Activated CD4-positive, alpha-beta T cell treated with anti-CD3 and anti-CD28 coated beads for 1 hour (primary cell): ENCODE data around the gene CLPTM1L.
"Not testable (repeated sequence)": the region's sequence is repeated elsewhere in the genome, so short reads cannot be mapped to it uniquely, and the experiment has no call there.

Source experiments
- DNase-seq: peaks from one replicate; pipeline ENCODE4 v3.0.0-alpha.2; 2020

The CLPTM1L gene

DNA sequence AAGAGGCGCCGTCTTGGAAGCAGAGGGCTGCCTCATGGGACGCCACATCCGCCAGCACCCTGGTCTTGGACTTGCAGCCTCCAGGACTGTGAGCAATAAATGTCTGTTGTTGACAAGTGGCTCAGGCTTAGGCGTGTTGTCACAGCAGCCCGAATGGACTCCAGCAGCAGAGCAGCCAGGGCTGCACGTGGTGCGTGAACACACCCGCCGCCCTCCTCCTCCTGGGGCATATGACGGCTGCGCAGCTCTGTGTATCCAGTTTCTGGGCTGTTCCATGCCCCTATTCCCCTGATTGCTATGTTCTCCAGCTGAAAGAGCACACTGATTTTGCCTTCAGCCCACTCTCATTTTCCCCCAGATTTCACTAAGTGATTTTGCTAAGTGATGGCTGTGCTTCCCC lies 36.0 kb upstream of the CLPTM1L start:
- DNase-seq, result no peak

DNA sequence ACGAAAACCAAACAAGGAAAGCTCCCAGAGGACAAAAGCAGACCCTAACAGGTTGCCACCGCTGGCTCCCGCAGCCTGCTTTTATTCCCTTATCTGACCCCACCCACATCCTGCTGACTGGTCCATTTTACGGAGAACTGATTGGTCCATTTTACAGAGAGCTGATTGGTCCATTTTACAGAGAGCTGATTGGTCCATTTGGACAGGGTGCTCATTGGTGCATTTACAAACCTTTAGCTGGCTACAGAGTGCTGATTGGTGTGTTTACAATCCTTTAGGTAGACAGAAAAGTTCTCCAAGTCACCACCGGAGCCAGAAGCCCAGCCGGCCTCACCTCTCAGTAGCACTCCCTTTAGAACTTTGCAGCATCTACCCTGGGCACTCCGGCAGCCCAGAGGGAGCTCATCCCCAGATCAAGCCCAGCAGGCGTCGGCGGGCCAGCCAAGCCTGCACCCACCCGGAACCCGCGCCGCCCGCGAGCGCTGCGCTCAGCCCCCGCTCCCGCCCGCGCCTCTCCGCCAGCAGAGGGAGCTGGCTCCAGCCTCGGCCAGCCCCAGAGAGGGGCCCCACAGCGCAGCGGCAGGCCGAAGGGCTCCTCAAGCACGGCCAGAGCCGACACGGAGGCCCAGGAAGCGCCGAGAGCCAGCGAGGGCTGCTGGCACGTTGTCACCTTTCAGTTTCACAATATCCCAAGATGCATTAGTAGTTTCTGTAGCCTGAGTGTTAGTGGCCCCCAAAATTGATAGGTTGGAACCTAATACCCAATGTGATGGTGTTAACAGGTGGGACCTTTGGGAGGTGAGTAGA lies 35.3 kb upstream of the CLPTM1L start:
- DNase-seq, result peak; percentile 41

DNA sequence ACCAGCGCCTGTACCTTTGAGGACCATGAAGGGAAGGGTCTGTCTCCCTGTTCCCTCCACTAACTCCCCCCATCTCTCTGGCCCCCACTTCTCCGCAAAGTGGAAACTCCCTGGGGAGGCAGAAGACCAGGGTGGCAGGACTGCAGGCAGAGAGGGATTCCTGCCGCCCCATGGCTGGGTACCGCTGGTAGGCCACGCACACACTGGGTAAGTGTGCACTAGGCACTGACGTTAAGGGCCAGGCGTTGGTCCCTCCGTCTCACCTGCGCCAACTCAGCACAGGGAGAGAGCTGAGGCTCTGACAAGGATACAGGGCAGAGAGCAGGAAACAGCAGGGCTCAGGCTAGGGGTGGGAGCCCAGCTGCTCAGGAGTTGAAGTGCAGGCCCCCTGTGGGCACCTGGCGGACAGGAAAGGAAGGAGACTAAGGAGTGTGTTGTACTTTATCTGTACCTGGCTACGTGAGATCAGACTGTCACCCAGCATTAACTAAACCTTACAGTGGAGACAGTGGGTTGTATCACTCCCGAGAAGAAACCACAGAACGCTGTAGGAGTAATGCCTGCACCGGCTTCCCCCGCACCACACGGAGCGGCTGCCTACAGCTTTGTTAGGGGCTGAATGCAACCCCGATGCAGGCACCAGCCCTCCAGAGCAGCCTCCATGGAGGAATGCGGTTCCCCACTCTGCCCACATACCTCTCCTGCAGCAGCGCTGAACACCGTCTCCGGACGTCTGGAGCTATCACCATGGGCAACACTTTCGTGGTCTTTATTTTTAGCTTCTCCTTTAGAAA lies 34.2 kb upstream of the CLPTM1L start:
- DNase-seq, result no peak

DNA sequence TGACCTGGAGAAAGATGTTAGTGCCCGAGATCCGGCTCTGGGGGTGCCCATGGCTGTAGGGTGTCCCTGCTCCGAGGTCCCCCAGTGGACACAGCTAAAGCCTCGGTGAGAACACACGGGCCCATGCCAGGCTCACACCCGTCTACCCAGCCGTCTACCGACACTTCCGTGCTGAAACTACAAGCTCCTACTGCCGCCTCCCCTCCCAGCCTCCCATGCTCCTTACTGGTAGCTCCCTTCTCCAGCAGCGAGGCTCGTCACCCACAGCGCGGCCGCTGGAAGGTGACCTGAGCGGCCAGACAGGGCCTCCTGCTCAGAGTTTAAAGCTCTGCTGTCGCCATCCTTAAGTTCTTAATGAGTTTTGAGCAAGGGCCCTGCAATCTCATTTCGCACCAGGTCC lies 33.2 kb upstream of the CLPTM1L start:
- no peak for DNase-seq

DNA sequence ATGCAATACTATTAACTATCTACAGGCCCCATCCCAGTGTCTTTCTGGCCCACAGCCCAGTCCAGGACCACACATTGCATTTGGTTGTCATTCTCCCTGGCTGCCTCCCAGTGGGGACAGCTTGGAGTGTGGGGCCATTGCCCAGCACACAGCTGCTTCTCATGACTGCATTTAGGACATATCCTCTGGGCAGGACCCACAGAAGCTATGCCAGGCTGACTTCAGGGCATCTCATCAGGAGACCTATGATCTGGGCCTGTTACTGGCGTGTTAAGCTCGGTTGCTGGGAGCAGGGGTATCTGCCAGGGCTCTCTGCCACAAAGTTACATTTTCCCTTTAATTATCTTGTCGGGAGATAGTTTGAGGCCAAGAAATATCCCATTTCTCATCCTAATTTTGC lies 32.1 kb upstream of the CLPTM1L start:
- DNase-seq, result no peak

DNA sequence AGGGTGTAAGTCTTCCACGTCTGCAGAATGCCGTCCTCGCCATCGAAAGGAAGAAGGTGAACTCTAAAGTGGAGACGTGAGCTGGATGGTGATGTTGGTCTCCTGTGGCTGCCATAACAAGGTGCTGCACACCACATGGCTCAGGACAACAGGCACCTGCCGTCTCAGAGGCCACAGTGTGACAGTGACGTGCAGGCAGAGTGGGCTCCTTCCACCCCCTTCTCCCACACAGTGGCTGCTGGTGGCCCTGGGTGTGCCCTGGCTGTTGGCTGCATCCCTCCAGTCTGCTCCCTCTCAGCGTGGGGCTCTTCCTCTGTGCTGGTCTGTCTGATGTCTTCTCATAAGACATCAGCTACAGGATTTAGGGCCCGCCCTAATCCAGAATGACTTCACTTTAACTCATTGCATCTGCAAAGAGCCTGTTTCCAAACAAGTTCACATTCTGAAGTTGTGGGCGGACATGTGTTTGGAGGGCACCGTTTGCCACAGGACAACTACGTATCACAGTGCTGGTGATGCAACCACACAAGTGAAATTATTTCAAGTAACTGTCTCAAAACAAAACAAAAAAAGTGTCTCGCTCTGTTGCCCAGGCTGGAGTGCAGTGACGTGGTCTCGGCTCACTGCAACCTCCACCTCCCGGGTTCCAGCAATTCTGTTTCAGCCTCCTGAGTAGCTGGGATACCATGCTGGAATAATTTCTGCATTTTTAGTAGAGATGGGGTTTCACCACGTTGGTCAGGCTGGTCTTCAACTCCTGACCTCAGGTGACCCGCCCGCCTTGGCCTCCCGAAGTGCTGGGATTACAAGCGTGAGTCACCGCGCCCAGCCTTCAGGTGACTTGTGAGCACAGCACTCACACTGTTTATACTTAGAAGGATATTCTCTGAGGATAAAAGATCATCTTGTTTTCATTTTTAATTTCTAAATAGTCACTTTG lies 31.2 kb upstream of the CLPTM1L start:
- DNase-seq, result no peak

DNA sequence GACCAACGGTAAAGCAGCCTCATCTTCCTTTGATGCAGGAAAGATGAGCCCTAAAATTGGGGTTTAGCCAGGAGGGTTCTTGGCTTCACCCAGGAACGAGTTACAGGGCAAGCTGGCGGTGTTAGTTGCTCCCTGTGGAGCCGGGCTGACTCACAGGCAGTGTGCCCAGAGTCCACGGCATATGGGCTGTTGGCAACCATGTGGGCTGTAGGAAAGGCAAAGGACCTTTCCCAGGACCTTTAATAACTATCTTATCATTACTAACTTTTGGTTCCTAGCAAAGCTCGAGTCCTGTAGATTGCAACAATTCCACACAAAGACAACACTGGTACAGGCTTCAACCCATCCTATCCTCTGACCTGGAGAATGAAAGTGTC lies 29.8 kb upstream of the CLPTM1L start:
- DNase-seq, result no peak

DNA sequence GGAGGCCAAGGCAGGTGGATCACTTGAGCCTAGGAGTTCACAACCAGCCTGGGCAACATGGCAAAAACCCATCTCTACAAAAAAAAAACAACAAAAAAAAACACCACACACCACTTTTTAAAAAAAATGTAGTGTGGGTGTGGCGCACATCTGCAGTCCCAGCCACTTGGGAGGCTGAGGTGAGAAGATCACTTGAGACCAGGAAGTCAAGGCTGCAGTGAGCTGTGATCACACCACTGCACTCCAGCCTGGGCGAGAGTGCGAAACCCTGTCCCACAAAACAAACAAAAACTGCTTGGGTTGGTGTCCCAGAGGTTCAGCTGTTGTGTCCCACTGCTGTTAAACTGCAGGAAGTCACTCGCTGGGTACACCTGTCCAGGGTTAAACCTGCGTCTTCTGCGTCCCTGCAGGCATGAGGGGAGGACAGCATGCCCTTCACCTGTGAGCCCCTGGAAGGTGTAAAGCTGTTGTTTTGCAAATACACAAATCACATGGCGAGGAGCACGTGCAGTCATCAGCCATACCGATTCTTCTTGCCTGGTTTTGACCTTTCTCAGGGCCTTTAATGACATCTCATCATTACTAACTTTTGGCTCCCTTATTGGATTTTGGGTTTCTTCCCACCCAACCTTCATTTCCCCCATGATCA lies 29.3 kb upstream of the CLPTM1L start:
- DNase-seq, result no peak

DNA sequence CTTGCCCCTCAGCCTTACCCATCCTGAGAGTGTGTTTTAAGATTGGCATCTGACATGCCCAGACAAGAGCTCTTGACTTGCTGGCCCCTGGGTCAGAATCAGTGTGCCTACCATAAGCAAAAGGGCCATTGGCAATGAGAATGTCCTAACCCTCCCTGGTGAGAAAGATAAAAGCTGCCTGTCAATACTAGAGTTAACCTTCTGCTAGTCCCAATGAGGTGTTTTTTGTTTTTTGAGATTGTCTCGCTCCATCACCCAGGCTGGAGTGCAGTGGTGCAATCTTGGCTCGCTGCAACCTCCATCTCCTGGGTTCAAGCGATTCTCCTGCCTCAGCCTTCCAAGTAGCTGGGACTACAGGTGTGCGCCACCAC lies 27.1 kb upstream of the CLPTM1L start:
- not testable (repeated sequence) for DNase-seq

DNA sequence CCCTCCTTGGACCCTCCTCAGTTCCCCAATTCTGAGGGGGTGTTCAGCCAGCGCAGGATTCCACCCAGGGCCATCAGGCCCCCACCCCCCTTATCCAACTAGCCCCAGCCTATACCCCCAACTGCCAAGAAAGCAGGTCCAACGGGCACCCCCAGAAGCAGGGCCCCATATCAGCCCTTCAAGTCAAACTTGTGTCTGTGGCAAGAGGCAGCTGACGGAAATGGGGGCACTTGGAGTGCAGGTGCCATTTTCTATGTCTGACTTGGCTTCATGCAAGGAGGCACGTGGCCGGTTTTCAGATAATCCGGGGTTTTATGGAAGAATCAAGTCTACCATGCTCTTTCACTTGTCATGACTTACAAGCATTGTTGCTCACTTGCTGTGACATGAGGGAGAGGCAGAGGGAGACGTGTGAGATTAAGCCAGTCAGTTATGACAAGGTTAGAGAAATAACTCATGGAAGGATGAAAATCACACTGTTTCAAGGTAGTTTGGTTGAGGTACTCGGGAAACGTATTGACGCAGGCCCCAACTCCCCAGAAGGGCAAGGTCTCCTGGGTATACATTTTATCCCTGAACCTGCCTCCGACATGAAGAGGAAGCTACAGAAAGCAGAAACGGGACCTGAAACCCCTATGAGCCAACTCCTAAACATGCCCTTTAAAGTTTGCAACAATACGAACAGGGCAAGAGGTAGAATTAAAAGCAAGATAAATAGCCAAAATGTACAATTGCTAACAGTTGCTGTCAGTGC lies 26.5 kb upstream of the CLPTM1L start:
- no peak for DNase-seq

DNA sequence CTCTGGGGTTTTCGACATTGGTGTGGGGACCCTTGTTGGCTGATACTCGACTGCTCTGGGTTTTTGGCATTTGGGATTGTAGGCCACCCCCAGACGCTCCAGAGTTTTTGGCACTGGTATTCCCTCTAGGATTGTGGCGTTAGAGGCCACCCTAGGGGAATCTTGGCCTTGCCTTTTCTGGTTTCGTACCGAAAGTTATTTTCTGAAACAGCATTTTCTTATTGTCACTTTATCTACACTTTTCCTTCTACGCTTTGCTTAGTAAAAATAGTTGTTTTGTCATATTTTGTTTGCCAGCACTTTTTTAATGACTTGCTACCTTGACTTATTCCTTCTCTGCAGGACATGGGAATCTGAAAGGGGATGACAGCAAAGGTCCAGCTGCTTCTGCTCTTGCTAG lies 25.1 kb upstream of the CLPTM1L start:
- DNase-seq, result no peak

DNA sequence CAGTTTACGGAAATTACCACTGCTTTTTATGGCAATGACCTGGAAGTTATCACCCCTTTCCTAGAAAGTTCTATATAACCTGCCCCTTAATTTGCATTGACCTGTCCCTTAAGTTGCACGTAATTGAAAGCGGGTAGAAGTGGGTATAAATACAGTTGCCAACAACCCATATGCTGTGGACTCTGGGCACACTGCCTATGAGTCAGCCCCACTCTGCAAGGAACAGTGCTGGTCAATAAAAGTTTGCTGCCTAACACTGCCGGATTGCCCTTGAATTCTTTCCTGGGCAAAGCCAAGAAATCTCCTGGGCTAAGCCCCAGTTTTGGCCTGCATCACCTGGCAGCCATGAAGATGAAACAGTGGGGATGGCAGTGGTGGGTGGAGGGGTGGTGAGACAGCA lies 23.9 kb upstream of the CLPTM1L start:
- DNase-seq, result no peak

DNA sequence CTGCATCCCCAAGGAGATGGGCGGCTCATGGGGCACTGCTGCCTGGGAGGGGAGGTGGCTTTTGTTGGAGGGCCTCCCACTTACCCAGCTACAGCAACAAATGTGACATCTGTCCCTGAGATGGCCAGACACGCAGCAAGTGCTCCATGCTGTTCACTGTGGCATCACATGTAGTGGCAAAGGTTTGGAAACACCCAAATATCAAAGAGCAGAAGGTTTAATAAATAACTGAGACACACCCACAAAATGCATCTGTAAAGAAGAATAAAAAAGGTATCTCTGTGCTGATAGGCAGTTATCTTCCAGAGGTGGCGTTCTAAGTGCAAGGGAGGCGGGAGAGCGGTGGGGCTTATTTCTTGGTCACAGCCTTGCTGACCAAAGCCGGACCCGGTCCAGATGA lies 23.3 kb upstream of the CLPTM1L start:
- no peak for DNase-seq

DNA sequence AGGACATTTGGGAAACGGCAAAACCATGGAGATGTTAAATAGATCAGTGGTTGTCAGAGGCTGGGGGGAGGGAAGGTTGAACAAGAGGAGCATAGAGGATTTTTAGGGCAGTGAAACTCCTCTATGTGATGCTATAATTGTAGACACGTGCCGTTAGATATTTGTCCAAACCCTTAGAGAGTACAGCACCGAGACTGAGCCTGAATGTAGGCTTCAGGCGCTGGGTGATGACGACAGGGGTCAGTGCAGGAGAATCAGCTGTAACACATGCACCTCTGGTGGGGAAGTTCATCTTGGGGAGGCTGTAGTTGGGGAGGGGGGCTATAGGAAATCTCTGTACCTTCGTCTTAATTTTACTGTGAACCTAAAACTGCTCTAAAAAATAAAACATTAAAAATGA lies 22.2 kb upstream of the CLPTM1L start:
- DNase-seq, result no peak

DNA sequence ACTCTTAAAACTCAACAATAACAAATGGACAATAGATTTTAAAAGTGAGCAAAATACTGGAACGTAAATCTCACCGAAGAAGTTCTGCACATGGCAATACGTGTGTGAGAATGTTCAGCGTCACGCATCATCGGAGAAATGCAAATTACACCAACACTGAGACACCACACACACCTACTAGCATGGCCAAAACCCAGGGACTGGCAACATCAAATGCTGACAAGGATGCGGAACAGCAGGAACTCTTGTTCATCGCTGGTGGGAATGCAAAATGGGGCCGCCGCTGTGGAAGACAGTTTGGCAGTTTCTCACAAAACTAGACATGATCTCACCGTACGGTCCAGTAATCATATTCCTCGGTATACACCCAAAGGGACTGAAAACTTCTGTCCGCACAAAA lies 21.6 kb upstream of the CLPTM1L start:
- no peak for DNase-seq

DNA sequence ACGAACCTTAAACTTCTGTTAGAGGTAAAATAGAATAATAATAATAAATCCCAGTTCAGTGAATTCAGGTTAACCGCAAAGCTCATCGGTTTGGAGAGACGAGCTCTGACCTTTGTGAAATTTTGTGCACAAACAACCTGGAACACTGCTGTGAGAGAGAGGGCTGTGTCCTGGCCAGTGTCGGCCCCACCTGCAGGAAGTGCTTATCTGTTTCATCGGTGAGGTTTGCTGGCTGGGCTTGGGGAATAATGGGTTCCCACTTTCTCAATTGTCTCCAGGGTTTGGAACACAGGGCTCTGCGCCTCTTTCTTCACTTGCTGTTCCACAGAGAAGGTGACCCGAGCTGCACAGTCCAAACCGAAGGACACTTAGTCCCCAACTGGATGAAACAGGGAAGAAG lies 19.3 kb upstream of the CLPTM1L start:
- DNase-seq, result no peak

DNA sequence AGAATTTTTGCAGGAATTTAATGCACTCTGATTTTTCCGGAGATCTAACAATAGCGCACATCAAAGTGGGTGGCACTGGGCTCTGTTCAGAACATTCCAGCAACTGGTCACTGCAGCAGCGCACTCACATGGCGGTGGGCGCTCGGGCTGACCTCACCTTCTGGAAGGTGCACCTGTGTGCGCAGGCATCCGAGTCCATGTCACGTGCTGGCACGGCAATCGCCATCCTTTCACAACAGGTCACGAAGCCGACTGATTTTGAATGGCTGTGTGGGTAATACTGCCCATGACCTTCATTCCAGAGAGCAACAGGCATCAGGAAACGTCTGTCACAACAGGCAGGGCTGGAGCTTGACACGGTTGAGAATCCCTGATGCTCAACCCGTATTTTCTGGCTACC lies 18.7 kb upstream of the CLPTM1L start:
- no peak for DNase-seq

DNA sequence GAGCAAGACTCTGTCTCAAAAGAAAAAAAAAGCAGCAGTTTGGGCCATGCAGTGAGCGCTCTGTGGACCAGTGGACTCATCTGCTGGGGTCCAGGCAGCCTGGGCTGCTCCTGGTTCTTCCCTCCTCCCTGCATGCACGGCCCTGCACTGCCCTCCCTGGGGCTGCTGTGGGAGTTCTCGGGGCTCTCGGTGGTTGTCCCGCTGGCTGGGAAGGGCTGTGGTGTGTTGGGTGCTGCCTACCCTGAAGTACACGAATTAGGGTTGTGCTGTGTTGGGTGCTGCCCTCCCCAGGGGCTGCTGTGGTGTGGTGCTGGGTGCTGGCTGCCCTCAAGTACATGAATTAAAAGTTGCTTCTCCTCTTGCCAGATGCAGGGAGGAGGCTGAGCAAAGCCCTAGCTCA lies 18.3 kb upstream of the CLPTM1L start:
- no peak for DNase-seq

DNA sequence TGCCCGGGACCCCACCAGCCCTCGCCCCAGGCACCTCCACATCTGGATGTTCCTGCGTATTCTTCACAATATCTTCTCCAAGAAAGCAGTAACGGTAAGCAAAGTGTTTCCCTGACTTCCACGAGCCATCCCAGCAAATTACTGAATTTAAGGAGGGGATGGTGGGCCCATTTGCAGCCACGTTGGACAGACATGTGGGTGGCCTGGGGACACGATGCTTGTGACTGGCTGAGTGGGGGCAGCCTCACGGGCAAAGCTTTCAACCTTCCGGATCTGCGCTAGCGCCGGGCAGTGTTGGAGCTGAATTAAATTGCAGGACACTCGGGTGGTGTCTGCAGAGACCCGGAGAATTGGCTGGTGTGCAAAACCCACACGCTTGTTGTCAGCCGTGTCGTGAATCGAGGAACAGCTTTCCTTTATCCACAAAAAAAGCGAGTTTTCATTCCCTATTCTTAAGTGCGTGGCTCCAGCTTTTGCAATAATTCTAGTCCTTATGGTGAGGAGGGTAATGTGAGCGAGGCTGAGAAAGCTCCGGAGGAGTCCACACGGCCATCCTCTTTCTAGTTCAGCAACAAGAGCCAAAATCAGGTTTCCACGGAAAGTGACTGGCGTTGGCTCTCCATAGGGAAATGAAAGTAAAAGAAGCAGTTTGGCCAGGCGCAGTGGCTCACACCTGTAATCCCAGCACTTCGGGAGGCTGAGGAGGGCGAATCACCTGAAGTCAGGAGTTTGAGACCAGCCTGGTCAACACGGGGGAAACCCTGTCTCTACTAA lies 17.5 kb upstream of the CLPTM1L start:
- DNase-seq, result no peak

DNA sequence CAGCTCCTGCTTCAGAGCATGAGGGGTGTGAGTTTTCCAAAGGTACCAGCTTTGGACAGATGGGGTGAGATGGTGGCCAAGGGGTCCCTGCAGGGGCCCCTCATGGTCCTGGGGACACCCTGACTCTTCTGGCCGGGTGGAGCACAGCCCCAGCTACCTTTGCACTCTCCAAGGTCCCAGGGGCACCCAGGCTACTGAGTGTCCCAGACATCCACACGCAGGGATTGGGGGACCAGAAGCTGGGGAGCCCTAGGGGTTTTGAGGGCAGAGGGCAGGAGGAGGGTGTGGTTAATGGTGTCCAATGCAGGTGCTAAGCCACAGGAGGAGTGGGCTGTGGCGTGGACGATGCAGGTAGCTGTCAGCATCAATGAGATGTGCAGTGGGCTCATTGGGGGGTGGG lies 16.0 kb upstream of the CLPTM1L start:
- DNase-seq, result no peak

DNA sequence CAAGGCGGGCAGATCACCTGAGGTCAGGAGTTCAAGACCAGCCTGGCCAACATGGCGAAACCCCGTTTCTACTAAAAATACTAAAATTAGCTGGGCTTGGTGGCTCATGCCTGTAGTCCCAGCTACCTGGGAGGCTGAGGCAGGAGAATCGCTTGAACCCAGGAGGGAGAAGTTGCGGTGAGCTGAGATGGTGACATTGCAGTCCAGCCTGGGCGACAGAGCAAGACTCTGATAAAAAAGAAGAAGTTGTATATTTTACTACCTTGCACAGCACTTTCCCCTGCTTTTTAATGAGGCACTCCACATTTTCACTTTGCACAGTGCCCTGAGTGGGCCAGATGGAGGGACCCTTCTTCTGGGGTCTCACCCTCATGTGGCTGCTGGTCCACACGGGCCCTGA lies 15.5 kb upstream of the CLPTM1L start:
- DNase-seq, result not testable (repeated sequence)
